Measurements from ENCODE around the gene CCDC47.

Gene CCDC47, protein sequence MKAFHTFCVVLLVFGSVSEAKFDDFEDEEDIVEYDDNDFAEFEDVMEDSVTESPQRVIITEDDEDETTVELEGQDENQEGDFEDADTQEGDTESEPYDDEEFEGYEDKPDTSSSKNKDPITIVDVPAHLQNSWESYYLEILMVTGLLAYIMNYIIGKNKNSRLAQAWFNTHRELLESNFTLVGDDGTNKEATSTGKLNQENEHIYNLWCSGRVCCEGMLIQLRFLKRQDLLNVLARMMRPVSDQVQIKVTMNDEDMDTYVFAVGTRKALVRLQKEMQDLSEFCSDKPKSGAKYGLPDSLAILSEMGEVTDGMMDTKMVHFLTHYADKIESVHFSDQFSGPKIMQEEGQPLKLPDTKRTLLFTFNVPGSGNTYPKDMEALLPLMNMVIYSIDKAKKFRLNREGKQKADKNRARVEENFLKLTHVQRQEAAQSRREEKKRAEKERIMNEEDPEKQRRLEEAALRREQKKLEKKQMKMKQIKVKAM

DNA sequence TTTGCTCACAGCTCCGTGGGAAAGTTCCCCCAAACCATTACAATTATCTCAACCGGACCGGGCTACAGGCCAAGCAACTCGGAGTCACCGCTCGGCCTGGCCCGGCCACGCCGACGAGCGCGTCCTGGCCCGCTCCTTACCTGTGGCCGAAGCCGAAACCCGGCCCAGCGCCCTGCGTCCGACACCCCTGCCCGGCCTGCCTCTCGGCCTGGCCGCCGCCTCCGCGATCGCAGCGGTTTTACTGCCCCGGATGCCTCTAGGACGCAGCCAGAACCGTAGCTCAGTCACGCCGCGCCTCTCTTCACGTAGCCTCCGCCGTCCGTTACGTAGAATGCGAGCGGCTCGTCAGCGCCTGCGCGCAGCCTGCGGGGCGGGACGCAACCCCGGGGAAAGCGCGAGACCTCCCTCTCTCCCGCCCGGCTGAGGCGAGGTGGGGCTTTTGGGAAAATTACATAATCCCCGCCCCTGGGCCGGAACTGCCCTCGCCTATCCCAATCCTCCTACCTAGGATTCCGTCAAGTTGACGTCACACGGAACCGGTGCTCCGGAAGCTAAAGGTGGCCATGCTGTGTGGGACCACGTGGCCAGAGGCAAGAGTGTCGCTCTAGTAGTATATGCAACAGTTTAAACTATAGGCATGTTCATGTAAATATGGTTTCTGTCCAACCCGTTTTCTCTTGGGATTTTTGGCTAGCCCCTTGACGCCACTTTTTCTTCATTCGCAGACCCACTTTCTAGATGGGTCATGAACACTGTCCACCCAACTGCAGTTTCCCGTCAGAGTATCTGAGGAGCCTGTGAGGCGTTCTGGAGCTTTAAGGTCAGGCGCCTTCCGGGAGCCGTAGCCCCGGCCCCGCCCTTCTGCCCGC is at the start of gene CCDC47:
TSS of gene CCDC47 (minus strand) at position 326 of the 869 bp plus-strand sequence. CDS start 7,422 bp downstream, outside the sequence.
- peak; percentile 98 for DNase-seq (ENCODE audit: low read depth)
- peak within 1 kb of the TSS; percentile 100 for H3K4me3 ChIP-seq (ENCODE audit: low read depth, low read length)
- no peak for TF ChIP-seq CTCF (IDR thresholded peaks at IDR 0.05; ENCODE audit: control insufficient read depth, extremely low read depth, insufficient read depth)

- no peak overlapping the region for H3K4me3 ChIP-seq (ENCODE audit: low read depth, low read length)
- TF ChIP-seq CTCF (IDR thresholded peaks at IDR 0.05; ENCODE audit: control insufficient read depth, extremely low read depth, insufficient read depth), result no peak
- no peak for DNase-seq (ENCODE audit: low read depth)
These were observed 49.1 kb upstream of the CCDC47 start for GRCh38 chr17:63822537-63822936.

GRCh38 chr17:63821804-63822203 is 48.4 kb upstream of the CCDC47 start:
- no peak overlapping the region for H3K4me3 ChIP-seq (ENCODE audit: low read depth, low read length)
- no peak for DNase-seq (ENCODE audit: low read depth)
- no peak for TF ChIP-seq CTCF (IDR thresholded peaks at IDR 0.05; ENCODE audit: control insufficient read depth, extremely low read depth, insufficient read depth)

- no peak for TF ChIP-seq CTCF (IDR thresholded peaks at IDR 0.05; ENCODE audit: control insufficient read depth, extremely low read depth, insufficient read depth)
- H3K4me3 ChIP-seq (ENCODE audit: low read depth, low read length), result no peak overlapping the region
- DNase-seq (ENCODE audit: low read depth), result no peak
These were observed 47.7 kb upstream of the CCDC47 start for GRCh38 chr17:63820963-63821561.

DNA sequence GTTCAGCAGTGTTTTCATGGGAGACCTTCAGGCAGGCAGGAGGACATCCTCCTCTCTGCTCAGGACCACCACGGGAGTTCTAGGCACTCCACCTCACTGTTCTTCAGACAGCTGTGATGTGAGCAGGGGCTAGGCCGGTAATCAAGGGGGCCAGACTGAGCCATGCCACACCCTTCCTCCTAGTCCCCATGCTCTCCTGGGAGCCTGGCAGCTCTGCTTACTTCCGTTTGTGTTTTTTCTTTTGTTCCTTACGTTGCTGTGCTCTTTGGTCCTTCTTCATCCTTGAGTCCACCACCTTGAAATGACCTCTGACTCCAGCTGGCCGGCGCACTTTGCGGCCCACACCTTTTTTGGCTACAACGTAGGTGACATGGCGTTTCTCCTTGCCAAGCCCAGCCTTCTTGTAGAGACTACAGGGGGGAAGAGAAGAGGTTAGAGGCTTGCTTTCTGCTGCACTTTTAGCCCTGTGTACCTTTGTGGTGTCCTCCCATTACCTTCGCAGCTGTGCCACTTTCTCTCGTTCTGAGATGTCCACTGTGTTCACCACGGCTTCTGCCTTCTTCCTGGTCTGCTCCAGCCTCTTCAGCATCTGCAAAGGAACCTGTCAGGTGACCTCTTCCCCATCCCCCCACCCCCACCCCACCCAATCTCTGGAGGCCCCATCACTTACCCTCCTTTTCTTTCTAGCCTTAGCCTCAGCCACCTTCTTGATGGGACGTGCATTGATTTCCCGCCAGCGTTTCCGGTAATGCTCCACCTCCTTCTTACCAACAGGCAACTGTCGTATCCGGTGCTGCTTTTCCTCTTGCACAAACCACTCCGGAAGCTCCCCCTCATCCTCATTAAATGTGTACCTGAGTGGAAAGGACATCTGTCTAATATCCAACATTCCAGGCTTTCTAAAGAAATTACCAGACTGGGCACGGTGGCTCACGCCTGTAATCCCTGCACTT is 46.5 kb upstream of the CCDC47 start:
- no peak overlapping the region for H3K4me3 ChIP-seq (ENCODE audit: low read depth, low read length)
- no peak for DNase-seq (ENCODE audit: low read depth)
- no peak for TF ChIP-seq CTCF (IDR thresholded peaks at IDR 0.05; ENCODE audit: control insufficient read depth, extremely low read depth, insufficient read depth)

GRCh38 chr17:63819131-63819530 is 45.7 kb upstream of the CCDC47 start:
- no peak for TF ChIP-seq CTCF (IDR thresholded peaks at IDR 0.05; ENCODE audit: control insufficient read depth, extremely low read depth, insufficient read depth)

More at GRCh38 chr17:63819131-63819530, 45.7 kb upstream of the CCDC47 start:
- no peak overlapping the region for H3K4me3 ChIP-seq (ENCODE audit: low read depth, low read length)
- no peak for DNase-seq (ENCODE audit: low read depth)
